ENCODE measurements around the gene DCBLD1. TPM values are rescaled to one million over a fixed set of nuclear protein-coding genes. Genes with fewer than 3 reads are reported as not detected.

The DCBLD1 gene
- total and polyA plus RNA-seq, 2 donors from 2014 or later = 4.1 to 9.6 TPM

GRCh38 chr6:117444600-117444999 is 37.9 kb upstream of the DCBLD1 start:
- Histone ChIP-seq H3K4me1 (ENCODE audit: control insufficient read depth in 2 of 3, insufficient read depth in 2 of 3, low read depth in 1 of 3, low read length in 3 of 3) (no peaks in the 10 kb centered on the region), H3K9ac (ENCODE audit: low read length in 3 of 3) (no peak overlapping the region), H3K27me3 (ENCODE audit: control insufficient read depth, insufficient read depth, low read length) (no peaks in the 10 kb centered on the region), H3K36me3 (ENCODE audit: control insufficient read depth in 2 of 3, insufficient read depth in 3 of 3, low read length in 3 of 3) (no peaks in the 10 kb centered on the region), H3K4me3 (ENCODE audit: low read length in 3 of 3) (no peak overlapping the region), H3K27ac (ENCODE audit: low read depth in 2 of 2, low read length in 2 of 2) (no peak overlapping the region), H3K9me3 (ENCODE audit: control insufficient read depth in 2 of 3, insufficient read depth in 1 of 3, low read length in 3 of 3) (no peaks in the 10 kb centered on the region)
- TF ChIP-seq CTCF (IDR thresholded peaks at IDR 0.05; ENCODE audit: borderline replicate concordance, extremely low read depth, insufficient read depth) = no peak
- intact Hi-C loops (cut with DNase I) = no loop called here
- DNase-seq = no peak
- FAIRE-seq = no peak

DNA sequence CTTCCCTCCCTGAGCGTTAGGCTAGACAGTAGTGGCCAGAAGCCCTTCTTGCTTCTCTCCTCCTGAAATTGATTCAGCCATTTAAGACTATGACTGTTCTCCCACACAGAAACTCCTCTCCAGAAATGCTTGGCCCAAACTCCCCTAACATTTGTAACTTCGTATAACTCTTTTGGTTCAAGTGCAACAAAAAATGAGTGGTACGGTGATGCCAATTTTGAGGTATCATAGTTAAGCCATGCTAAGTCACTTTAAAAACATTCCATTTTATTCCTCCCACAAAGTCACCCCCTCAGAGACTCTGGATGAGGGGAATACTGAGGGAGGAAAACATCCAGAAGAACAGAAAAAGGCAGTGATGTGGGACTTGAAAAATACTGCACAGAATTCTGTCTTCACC is 35.6 kb upstream of the DCBLD1 start:
- no peaks in the 10 kb centered on the region for H3K4me1 ChIP-seq (ENCODE audit: control insufficient read depth in 2 of 3, insufficient read depth in 2 of 3, low read depth in 1 of 3, low read length in 3 of 3)
- intact Hi-C loops (cut with DNase I) = loop anchor here (5.0 kb wide), 1 partner anchor 110 kb away; no protein-coding TSS in a partner anchor
- no peaks in the 10 kb centered on the region for H3K36me3 ChIP-seq (ENCODE audit: control insufficient read depth in 2 of 3, insufficient read depth in 3 of 3, low read length in 3 of 3)
- no peak for TF ChIP-seq CTCF (IDR thresholded peaks at IDR 0.05; ENCODE audit: borderline replicate concordance, extremely low read depth, insufficient read depth)
- H3K27me3 ChIP-seq (ENCODE audit: control insufficient read depth, insufficient read depth, low read length) = no peaks in the 10 kb centered on the region
- DNase-seq (no peak), FAIRE-seq (no peak)
- no peak overlapping the region for H3K27ac ChIP-seq (ENCODE audit: low read depth in 2 of 2, low read length in 2 of 2)
- H3K9ac ChIP-seq (ENCODE audit: low read length in 3 of 3) = no peak overlapping the region
- H3K4me3 ChIP-seq (ENCODE audit: low read length in 3 of 3) = no peak overlapping the region
- H3K9me3 ChIP-seq (ENCODE audit: control insufficient read depth in 2 of 3, insufficient read depth in 1 of 3, low read length in 3 of 3) = no peaks in the 10 kb centered on the region

DNA sequence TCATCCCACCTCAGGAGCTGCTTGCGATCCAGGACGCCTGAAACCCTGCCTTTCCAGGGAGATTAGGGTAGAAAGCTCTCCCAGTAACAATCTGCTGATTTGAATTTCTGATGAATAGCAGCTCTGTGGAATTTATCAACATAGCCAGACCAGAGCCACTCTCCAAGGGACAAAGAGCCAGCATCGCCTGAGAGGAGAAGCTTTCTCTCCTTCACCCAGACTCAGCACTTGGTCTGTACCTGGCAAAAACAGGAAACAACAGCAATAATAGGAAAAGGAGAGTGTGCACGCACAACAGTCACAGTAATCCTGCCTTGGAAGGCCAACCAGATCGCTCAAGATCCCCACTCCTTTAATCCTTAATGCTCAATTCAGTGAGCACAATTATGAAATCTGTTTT is 34.5 kb upstream of the DCBLD1 start:
- DNase-seq = no peak
- no peaks in the 10 kb centered on the region for H3K27me3 ChIP-seq (ENCODE audit: control insufficient read depth, insufficient read depth, low read length)
- H3K27ac ChIP-seq (ENCODE audit: low read depth in 2 of 2, low read length in 2 of 2) = no peak overlapping the region
- no peaks in the 10 kb centered on the region for H3K4me1 ChIP-seq (ENCODE audit: control insufficient read depth in 2 of 3, insufficient read depth in 2 of 3, low read depth in 1 of 3, low read length in 3 of 3)
- no peaks in the 10 kb centered on the region for H3K36me3 ChIP-seq (ENCODE audit: control insufficient read depth in 2 of 3, insufficient read depth in 3 of 3, low read length in 3 of 3)
- no peak for TF ChIP-seq CTCF (IDR thresholded peaks at IDR 0.05; ENCODE audit: borderline replicate concordance, extremely low read depth, insufficient read depth)
- H3K4me3 ChIP-seq (ENCODE audit: low read length in 3 of 3) = no peak overlapping the region
- intact Hi-C loops (cut with DNase I) = loop anchor here (5.0 kb wide), 1 partner anchor 109 kb away; no protein-coding TSS in a partner anchor
- no peak overlapping the region for H3K9ac ChIP-seq (ENCODE audit: low read length in 3 of 3)
- H3K9me3 ChIP-seq (ENCODE audit: control insufficient read depth in 2 of 3, insufficient read depth in 1 of 3, low read length in 3 of 3) = no peaks in the 10 kb centered on the region
- no peak for FAIRE-seq

Measured in kidney (tissue), 14 donors.